ENCODE results near the gene JSRP1.

JSRP1 gene

DNA sequence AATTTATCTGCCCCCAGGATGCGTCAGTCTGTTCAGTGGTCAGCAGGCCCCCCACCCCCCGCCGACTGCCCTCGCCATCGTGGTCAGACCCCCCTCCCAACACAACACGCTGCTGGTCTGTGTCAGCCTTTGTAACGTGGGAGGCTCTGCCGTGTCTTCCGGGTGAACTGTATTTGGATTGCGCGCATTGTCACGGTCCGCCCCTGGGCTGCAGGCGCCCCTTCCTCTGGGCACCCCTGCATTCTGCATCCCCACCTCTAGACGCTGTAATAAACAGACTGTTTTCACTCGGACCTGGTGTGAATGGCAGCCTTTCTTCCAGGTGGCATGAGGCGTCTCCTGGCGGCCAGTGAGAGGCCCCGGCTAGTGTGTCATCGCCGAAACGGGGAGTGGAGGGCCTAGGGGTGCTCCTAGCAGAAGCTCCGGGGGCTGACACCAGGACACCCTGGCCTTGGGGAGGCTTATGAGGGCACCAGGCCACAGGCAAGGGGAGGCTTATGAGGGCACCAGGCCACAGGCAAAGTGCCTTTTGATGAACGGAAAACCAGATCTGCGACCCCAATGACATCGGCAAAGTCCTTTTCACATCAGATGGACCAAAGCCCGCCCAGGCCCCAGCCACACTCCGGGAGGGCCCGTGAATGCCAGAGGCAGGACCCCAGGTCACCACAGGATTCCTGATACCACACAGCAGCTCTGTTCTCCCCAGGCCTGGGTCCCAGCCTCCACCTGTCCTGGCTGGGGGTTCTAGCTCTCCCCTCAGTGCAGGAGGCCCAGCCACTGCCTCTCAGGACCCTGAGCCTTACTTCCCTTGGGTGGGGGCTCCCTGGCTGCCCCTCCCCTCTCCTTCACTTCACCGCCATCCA is 23.7 kb downstream of the JSRP1 start:
- no peak for DNase-seq (ENCODE audit: low spot score)

DNA sequence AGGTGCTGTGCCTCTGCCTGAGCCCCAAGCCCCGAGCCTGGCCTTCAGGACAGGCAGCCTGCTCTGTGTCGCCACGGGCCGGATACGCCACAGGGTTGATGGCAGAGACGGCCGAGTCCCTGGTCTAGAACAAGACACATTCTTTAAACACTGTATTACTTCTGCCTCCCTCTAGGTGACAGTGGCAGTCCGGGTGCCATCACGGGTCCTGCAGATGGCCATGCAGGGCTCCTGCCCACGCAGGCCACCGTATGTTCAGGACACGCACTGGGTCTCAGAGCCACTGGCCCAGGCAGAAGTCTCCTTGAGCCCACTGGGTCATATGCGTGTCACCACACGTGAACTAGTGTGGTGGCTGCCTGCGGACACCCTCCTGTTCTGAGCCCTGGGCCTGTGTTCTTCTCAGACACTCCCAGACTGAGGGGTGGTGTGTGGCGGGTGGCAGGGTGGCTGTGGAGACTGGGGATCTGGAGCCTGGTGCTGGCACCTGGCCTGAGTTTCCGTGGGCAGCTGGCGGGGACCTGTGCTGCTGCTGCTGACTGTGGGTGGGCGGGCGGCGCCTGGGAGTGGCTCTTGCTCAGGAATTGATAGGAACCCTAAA is 24.5 kb downstream of the JSRP1 start:
- DNase-seq (ENCODE audit: low spot score), result no peak

- DNase-seq (ENCODE audit: low spot score), result no peak
Observed at GRCh38 chr19:2230807-2231533, 25.2 kb downstream of the JSRP1 start.

DNA sequence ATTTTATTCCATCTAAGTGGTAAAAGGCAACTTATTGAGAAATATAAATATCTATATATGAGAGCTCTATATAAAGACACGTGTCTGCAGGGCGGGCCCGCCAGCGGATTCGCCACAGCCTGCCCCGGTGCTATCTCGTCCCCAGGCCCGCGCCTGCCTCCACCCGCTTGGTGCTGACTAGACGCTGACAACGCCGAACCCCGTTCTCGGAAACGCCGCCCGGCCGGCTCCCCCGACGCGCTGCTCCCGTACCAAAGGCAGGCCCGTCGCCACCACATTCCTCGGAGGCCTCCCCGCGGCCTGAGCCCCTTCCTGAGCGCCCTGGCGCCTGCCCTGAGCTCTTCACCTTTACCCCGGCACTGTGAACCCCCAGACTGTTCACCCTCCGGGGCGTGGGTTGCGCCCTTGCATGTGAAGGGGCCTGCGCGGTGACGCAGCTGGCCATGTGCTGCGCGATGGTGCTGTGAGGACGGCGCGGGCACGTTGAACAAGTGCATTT is 26.1 kb downstream of the JSRP1 start:
- DNase-seq (ENCODE audit: low spot score), result no peak

- DNase-seq (ENCODE audit: low spot score), result no peak
Observed at GRCh38 chr19:2229103-2230032, 26.8 kb downstream of the JSRP1 start.

DNA sequence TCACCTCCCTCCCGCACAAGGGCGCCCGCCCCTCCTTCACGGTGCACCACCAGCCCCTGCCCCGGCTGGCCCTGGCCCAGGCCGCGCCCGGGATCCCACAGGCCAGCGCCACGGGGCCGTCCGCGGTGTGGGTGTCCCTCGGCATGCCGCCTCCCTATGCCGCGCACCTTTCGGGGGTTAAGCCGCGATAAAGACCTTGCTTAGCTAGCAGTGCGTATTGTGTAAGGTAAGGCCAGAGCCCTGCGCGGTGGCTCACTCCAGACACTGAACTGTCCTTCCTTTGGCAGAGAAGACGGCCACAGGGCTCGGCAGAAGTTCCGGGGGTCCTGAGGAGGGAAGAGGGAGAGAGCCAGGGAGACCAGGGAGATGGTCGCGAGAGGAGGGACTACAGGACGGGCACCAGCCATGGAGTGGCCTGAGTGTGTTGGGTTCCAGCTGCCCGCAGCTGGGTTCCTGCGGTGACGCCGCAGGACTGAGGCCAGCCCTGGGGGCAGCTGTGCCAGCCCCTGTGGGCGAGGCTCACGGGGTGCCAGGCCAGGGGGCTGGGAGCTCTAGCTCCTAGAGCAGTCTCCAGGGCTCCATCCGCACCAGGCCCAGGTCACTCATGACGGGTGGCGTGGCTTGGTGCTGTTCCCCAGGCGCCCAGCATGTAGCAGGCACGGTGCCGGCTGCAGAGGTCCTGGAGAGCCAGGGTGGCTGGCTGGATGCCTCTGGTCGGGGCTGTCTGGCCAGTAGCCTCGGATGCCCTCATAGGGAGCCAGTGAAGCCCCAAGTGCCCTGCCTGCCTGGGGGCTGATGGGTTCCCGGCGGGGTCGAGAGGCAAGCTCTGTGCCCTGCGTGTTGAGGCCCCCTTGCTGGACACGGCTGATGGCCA is 27.8 kb downstream of the JSRP1 start:
- DNase-seq (ENCODE audit: low spot score), result no peak

DNA sequence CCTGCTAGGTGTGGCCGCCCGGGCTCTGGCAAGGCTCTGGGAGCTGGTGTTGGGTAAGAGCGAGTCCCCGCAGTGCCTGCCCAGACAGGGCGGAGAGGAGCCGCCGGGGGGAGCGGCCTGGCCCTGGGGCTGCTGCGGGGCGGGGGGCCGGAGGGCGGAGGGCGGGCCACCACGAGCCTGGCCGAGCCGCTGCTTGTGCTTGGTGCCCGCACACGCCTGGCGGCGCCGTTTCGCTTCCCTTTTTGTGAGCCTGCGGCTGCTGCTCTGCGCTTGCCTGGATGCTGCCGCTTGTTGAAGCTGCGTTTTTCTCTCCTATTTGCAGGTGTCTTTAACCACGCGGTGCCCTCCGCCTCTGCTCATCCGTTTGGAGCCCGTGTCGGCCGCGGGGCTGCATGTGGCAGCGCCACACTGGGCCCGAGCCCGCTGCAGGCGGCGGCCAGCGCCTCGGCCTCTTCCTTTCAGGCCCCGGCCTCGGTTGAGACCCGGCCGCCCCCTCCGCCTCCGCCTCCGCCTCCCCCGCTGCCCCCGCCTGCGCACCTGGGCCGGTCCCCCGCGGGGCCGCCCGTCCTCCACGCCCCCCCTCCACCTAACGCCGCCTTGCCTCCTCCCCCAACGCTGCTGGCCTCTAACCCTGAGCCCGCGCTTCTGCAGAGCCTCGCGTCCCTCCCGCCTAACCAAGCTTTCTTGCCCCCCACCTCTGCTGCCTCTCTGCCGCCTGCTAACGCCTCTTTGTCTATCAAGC is 28.6 kb downstream of the JSRP1 start:
- no peak for DNase-seq (ENCODE audit: low spot score)

DNA sequence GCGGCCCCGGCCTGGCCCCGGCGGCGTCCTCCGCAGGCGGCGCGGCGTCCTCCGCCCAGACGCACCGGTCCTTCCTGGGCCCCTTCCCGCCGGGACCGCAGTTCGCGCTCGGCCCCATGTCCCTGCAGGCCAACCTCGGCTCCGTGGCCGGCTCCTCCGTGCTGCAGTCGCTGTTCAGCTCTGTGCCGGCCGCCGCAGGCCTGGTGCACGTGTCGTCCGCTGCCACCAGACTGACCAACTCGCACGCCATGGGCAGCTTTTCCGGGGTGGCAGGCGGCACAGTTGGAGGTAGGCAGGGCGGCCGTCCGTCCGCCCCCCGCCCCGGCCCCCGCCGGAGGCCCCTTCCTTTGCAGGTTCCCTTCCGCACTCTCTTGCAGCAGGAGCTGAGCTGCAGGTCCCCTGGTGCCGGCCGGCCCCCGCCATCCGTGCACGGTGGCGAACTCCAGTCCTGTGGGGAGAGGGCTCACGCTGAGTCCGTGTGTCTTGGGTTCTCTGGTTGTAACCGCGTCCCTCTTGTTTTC is 29.3 kb downstream of the JSRP1 start:
- DNase-seq (ENCODE audit: low spot score), result no peak

DNA sequence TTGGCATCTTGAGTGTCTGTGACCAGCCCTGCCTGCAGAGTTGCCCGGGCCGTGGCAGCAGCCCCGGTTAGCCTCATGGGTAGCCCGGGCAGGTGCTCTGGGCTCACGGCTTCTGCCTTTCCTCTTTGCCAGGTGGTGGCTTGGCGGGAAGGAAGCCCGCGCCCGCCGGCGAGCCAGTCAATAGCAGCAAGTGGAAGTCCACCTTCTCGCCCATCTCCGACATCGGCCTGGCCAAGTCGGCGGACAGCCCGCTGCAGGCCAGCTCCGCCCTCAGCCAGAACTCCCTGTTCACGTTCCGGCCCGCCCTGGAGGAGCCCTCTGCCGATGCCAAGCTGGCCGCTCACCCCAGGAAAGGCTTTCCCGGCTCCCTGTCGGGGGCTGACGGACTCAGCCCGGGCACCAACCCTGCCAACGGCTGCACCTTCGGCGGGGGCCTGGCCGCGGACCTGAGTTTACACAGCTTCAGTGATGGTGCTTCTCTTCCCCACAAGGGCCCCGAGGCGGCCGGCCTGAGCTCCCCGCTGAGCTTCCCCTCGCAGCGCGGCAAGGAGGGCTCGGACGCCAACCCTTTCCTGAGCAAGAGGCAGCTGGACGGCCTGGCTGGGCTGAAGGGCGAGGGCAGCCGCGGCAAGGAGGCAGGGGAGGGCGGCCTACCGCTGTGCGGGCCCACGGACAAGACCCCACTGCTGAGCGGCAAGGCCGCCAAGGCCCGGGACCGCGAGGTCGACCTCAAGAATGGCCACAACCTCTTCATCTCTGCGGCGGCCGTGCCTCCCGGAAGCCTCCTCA is 30.0 kb downstream of the JSRP1 start:
- DNase-seq (ENCODE audit: low spot score), result no peak

- no peak for DNase-seq (ENCODE audit: low spot score)
Observed at GRCh38 chr19:2225415-2226050, 30.7 kb downstream of the JSRP1 start.

- DNase-seq (ENCODE audit: low spot score), result no peak
Observed at GRCh38 chr19:2224754-2225349, 31.4 kb downstream of the JSRP1 start.

DNA sequence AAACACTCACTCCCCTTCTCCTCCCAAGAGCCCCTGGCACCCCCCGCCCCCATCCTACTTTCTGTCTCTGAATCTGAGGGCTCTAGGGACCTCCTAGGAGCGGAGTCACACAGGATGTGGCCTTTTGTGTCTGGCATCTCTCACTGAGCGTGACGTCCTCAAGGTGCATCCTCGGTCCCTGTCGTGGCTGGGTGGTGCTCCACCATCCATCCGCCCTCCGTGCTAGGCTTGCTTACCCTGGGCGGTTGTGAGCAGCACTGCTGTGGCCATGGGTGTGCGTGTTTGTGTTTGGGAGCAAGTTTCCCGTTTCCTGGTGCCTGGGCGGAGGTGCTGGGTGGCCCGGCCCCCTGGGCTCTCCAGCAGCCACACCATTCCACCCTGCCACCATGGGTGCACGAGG is 32.3 kb downstream of the JSRP1 start:
- DNase-seq (ENCODE audit: low spot score), result no peak

DNA sequence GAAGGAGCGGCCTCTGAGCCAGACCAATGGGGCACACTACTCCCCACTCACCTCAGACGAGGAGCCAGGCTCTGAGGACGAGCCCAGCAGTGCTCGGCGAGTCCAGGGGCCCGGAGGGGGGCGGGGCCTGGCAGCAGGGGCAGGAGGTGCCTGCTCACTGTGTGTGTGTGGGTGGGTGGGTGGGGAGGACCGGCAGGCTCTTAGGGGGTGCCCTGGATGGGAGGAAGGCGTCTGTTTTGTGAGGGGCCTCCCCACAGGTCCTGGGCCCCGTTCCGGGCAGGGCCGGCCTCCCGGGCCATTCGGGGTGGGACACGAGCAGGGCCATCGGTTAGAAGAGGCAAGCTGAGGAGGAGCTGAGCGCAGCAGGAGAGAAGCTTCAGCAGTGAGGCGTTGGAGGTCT is 32.8 kb downstream of the JSRP1 start:
- DNase-seq (ENCODE audit: low spot score), result no peak

DNA sequence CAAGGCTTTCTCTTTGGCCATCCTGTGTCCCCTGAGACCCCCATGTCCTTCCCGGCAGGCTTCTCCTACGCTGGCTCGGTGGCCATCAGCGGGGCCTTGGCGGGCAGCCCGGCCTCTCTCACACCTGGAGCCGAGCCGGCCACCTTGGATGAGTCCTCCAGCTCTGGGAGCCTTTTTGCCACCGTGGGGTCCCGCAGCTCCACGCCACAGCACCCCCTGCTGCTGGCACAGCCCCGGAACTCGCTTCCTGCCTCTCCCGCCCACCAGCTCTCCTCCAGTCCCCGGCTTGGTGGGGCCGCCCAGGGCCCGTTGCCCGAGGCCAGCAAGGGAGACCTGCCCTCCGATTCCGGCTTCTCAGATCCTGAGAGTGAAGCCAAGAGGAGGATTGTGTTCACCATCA is 34.3 kb downstream of the JSRP1 start:
- DNase-seq (ENCODE audit: low spot score), result no peak

DNA sequence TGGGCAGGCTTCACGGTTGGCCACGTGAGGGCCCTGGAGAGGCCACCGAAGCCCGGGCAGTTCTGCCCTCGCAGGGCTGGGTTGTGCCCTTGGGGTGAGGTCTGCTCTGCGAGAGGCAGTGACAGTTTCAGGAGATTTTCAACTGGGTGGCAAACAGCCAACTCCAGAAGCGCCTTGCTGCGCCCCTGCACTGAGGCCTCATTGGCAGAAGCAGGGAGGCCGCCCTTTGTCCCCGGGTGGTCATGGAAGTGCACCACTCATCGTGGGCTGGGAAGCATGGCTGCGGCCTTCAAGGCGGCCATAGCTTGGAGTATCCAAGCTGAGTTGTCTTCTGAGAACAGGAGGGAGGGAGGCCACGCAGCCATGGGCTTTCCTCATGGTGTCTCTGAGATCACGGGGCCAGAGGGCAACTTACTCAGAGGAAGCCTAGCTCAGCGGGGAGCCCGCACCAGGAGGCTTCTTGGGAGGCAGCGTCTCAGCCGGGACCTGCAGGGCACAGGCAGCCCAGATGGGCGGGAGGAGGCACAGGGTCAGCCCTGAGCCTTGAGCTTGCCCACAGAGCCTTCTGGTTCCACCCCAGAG is 34.9 kb downstream of the JSRP1 start:
- no peak for DNase-seq (ENCODE audit: low spot score)

- no peak for DNase-seq (ENCODE audit: low spot score)
Observed at GRCh38 chr19:2219726-2220125, 36.5 kb downstream of the JSRP1 start.

DNA sequence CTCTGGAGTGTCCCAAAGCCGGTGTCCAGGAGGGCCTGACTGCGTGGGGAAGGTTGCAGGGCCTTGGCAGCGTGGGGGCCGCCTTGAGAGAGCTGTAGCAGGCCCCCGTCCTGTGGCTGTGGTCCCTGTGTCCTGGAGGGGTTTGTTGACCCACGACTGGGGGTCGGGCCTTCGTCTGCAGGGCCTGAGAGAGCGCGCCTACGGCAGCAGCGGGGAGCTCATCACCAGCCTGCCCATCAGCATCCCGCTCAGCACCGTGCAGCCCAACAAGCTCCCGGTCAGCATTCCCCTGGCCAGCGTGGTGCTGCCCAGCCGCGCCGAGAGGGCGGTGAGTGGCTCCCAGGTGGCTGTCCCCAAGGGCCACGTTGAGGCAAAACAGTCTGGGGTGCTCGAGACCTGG is 38.6 kb downstream of the JSRP1 start:
- no peak for DNase-seq (ENCODE audit: low spot score)
